Measurements from ENCODE around the gene RAP1GDS1.
A peak's percentile ranks its signal among the peaks of the same experiment; 100 is the strongest.
"Not testable (repeated sequence)": the region's sequence is repeated elsewhere in the genome, so short reads cannot be mapped to it uniquely, and the experiment has no call there.

RAP1GDS1 gene

GRCh38 chr4:98288671-98289070 is 27.5 kb downstream of the RAP1GDS1 start:
- not testable (repeated sequence) for ATAC-seq

- peak; percentile 37 to 44 for ATAC-seq
These were observed 28.2 kb downstream of the RAP1GDS1 start for GRCh38 chr4:98289375-98289774.

GRCh38 chr4:98290511-98290910 is 29.3 kb downstream of the RAP1GDS1 start:
- ATAC-seq = no peak

- no peak for ATAC-seq
These were observed 32.1 kb downstream of the RAP1GDS1 start for GRCh38 chr4:98293104-98293887.

GRCh38 chr4:98298022-98298421 is 36.8 kb downstream of the RAP1GDS1 start:
- no peak for ATAC-seq

- no peak for ATAC-seq
These were observed 39.5 kb downstream of the RAP1GDS1 start for GRCh38 chr4:98300706-98301105.

GRCh38 chr4:98305576-98305975 is 44.4 kb downstream of the RAP1GDS1 start:
- no peak for ATAC-seq

GRCh38 chr4:98310867-98311266 is 49.7 kb downstream of the RAP1GDS1 start:
- no peak for ATAC-seq

GRCh38 chr4:98311656-98312055 is 50.5 kb downstream of the RAP1GDS1 start:
- ATAC-seq = no peak

- no peak for ATAC-seq
These were observed 53.8 kb downstream of the RAP1GDS1 start for GRCh38 chr4:98314791-98315565.

- ATAC-seq = no peak
These were observed 57.3 kb downstream of the RAP1GDS1 start for GRCh38 chr4:98318521-98318920.

- ATAC-seq = no peak
These were observed 57.8 kb downstream of the RAP1GDS1 start for GRCh38 chr4:98319021-98319420.

GRCh38 chr4:98326168-98326567 is 65.0 kb downstream of the RAP1GDS1 start:
- no peak for ATAC-seq

- ATAC-seq = no peak
These were observed 66.5 kb downstream of the RAP1GDS1 start for GRCh38 chr4:98327694-98328093.

- not testable (repeated sequence) for ATAC-seq
These were observed 68.9 kb downstream of the RAP1GDS1 start for GRCh38 chr4:98329879-98330640.

GRCh38 chr4:98332017-98332416 is 70.8 kb downstream of the RAP1GDS1 start:
- ATAC-seq = no peak

- no peak for ATAC-seq
These were observed 73.3 kb downstream of the RAP1GDS1 start for GRCh38 chr4:98334461-98334860.

GRCh38 chr4:98338761-98339438 is 77.7 kb downstream of the RAP1GDS1 start:
- ATAC-seq = no peak

GRCh38 chr4:98341309-98341708 is 80.1 kb downstream of the RAP1GDS1 start:
- no peak for ATAC-seq

- ATAC-seq = no peak
These were observed 82.4 kb downstream of the RAP1GDS1 start for GRCh38 chr4:98343626-98344025.

GRCh38 chr4:98345838-98346237 is 84.7 kb downstream of the RAP1GDS1 start:
- ATAC-seq = no peak

GRCh38 chr4:98352396-98352795 is 91.2 kb downstream of the RAP1GDS1 start:
- no peak for ATAC-seq

GRCh38 chr4:98352940-98353339 is 91.8 kb downstream of the RAP1GDS1 start:
- ATAC-seq = no peak
